ENCODE measurements around the gene UBE4A.

Gene UBE4A, protein sequence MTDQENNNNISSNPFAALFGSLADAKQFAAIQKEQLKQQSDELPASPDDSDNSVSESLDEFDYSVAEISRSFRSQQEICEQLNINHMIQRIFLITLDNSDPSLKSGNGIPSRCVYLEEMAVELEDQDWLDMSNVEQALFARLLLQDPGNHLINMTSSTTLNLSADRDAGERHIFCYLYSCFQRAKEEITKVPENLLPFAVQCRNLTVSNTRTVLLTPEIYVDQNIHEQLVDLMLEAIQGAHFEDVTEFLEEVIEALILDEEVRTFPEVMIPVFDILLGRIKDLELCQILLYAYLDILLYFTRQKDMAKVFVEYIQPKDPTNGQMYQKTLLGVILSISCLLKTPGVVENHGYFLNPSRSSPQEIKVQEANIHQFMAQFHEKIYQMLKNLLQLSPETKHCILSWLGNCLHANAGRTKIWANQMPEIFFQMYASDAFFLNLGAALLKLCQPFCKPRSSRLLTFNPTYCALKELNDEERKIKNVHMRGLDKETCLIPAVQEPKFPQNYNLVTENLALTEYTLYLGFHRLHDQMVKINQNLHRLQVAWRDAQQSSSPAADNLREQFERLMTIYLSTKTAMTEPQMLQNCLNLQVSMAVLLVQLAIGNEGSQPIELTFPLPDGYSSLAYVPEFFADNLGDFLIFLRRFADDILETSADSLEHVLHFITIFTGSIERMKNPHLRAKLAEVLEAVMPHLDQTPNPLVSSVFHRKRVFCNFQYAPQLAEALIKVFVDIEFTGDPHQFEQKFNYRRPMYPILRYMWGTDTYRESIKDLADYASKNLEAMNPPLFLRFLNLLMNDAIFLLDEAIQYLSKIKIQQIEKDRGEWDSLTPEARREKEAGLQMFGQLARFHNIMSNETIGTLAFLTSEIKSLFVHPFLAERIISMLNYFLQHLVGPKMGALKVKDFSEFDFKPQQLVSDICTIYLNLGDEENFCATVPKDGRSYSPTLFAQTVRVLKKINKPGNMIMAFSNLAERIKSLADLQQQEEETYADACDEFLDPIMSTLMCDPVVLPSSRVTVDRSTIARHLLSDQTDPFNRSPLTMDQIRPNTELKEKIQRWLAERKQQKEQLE

DNA sequence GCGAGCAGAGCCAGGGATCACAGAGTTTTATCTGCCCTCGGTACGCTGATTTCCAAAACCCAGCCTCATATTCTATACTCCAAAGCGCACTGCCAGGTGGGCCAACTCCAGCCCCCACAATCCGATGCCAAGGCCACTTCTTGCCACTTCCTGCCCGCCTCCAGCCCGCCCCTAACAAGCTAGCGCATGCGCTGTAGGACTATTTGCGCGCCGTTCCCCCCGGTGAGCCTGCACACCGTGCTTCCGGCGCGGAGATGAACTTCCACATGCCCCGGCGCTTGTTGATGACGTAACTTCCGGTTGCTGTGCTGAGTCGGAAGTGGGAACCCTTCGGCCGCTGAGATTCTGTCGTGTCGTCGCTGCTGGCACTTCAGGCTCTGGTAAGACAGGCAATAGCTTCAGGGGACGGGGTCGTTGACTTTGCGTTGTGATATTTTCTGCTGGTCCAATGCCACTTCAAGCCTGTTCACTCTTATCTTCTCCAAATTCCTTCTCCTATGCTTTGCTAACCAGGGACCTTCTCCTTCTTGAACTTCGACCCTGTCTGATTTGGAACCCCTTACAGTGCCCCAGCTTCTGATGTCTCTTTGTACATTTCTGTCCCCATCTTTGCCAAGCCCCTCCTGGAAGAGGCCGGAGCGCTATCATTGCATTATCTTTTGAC is at the start of gene UBE4A:
UBE4A (plus strand) TSS at position 306 of the 664 bp plus-strand sequence. CDS start 5,481 bp downstream, outside the sequence.
- peak; percentile 53 for DNase-seq

DNA sequence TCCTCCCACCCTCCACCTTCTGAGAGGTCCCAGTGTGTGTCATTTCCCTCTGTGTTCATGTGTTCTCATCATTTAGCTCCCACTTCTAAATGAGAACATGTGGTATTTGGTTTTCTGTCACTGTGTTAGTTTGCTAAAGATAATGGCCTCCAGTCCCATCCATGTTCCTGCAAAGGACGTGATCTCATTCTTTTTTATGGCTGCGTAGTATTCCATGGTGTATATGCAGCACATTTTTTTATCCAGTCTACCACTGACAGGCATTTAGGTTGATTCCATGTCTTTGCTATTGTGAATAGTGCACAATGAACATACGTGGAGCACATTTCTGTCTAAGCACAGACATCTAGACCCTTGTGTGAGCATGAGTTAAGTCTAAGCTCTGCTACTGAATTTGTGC is 49.1 kb upstream of the UBE4A start:
- no peak for DNase-seq

DNA sequence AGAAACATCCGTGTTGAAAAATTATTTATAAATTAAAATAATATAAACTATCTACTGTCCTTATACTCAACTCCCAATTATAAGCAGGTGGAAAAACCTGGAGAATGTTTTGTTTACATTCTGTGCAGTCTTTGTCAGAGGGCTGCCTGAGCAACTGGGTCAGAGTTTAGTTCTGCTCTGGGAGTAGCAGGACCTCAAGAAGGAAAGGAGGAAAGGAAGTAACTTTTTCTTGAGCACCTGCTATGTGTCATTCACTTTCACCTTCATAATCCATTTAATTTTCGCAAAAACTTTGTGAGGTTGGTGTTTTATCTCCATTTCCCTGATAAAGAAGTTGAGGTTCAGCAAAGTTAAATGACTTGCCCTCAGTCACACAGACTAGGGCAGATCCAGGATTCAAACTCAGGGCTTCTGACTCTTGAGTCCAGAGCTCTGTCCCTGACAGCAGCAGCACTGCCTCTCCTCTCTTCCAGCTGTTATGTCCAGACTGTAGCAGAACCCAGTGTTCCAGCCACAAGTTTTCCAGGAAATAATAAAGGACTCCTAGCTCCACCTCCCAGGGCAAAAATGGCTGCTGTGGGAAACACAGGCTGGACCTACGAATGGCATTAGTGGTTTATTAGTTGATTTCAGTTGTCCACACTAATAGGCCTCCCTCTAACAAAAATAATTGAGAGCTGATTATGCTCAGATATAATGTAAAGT is 48.5 kb upstream of the UBE4A start:
- no peak for DNase-seq

DNA sequence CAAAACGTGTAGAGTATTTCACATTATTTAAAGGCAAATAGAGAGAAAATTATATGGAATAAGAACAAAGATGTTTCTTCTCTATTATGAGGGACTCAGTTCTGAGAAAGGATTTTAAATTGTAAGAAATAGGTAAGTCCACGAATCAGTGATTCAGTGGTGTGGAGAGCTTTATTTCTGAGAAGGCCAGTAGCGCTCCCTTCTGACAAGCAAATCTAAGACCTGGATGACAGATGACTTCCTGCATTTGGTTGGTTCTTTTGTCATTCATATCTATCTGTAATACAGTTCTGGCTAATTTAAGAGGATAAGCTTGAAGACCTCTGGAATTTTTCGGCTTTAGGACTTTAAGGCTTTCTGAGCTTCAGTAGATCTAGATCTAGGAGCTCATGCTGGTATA is 47.9 kb upstream of the UBE4A start:
- no peak for DNase-seq

DNA sequence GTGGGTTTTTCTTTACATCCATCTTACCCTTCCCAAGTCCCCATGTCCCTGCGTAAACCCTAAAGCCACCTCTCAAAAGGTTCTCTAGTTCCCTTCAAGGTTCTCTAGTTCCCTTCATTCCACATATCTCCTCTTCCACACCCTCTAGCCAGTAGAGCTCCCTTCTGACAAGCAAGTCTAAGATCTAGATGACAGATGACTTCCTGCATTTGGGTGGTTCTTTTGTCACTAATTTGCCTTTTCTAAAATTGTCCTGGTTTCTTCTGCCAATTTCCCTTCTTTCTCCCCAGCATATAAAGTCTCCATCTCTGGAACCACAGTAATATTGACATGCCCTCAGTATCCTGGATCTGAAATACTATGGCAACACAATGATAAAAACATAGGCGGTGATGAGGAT is 47.1 kb upstream of the UBE4A start:
- no peak for DNase-seq

DNA sequence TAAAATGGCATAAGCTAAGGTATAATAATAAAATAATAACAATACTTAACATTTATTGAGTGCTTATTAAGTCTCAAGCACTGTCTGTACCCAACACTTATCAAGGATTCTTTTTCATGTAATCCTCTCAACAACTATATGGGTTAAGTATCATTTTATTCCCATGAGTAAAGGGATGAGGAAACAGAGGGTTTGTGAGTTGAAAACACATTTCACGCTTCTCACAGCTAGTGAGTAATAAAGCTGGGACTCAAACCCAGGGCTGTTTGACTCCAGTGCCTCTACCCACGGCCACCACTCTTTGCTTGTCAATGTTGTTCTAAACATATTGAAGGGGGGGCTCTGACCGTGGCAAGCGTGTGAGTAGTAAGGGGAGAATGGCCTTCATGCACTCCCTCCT is 46.2 kb upstream of the UBE4A start:
- no peak for DNase-seq

DNA sequence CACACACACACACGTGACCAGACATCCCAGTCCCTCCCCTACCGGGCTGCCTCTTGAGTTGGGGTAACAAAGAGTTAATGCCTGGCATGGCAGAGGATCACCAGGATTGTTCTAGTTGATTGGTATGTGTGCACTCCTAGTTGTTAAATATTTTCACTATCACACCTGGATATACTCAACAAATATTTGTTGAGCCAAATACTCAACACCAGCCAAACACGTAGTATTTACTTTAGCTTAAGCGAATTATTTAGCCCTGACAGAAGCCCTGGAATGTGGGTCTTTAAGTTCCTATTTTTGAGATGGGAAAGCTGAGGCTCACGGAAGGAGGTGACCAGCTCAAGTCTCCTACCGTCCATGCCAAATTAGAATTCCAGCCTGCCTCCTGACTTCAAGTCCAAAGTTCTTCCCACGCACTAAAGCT is 44.4 kb upstream of the UBE4A start:
- DNase-seq, result no peak

DNA sequence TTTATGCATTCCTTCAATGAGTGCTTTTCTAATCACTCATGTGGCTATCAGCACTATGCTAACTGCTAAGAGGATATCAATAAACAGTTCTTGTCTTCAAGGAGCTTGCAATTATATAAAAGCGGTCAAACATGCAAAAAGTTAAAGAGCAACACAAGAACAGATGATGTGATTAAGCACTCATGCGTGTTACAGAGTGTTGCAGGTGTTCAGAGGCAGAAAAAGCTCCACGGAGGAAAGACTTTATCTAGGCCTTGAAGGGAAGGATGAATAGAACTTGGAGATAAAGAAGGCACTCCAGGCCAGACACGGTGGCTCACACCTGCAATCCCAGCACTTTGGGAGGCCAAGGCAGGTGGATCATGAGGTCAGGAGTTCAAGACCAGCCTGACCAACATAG is 41.3 kb upstream of the UBE4A start:
- no peak for DNase-seq

DNA sequence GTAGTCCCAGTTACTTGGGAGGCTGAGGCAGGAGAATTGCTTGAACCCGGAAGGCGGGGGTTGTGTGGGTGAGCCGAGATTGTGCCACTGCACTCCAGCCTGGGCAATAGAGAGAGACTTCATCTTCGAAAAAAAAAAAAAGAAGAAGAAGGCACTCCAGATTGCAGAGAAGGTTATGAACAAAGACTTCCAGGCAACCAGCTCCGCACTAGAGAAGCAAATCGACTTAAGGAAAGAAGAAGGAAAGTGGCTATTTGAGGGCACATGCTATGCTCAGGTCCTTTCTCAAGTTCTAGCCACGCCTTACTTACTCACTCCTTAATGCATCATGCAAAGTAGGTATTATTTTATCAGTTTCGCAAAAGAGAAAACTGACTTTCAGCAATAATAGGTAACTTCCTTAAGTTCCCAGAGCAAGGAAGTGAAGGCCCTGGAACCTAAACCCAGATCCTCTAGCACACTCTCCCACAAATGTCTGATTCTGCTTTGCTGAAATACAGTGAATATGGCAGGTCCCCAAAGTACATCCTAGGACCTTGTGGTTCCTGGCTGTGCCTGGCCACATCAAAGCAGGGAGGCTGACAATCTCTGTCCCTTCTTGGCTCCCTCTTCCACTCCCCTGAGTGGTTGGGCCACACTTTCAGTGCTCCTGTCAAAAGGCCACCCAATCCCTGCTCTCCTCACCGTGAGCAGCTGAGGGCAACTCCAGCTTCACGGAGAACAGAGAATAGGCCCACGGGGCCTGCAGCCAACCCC is 40.6 kb upstream of the UBE4A start:
- no peak for DNase-seq

DNA sequence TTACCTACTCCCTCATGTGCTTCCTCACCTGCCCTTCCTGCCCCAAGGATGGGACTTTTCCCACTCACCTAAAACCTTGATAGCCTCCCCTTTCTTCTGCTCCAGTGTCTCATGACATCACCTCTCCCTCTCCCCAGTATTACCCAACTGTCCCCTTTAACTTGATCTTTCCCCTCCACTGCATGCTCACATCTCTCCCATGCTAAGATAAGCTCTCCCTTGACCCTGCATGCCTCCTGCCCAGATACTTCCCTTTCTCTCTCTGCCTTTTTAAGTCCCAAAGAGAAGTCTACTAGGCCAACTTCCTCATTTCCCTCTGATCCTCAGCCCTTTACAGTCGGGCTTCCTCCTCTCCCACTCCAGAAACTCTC is 40.1 kb upstream of the UBE4A start:
- DNase-seq, result no peak

DNA sequence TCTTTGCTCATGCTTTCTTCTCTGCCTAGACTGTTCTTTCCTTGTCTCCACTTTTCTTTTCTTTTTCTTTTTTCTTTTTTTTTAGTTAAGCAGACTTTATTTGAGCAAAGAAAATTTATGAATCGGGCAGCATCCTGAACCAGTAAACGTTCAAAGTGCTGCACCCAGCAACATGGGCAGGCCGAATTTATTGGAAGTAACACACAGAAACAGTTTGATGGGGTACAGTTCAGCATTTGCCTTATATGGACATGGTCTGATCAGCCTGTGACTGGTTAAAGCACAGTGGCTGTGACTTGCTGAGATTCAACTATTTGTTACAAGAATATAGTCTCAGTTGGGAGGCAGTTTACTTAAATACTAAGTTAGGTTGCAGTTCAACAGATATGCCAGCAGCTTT is 38.9 kb upstream of the UBE4A start:
- no peak for DNase-seq

DNA sequence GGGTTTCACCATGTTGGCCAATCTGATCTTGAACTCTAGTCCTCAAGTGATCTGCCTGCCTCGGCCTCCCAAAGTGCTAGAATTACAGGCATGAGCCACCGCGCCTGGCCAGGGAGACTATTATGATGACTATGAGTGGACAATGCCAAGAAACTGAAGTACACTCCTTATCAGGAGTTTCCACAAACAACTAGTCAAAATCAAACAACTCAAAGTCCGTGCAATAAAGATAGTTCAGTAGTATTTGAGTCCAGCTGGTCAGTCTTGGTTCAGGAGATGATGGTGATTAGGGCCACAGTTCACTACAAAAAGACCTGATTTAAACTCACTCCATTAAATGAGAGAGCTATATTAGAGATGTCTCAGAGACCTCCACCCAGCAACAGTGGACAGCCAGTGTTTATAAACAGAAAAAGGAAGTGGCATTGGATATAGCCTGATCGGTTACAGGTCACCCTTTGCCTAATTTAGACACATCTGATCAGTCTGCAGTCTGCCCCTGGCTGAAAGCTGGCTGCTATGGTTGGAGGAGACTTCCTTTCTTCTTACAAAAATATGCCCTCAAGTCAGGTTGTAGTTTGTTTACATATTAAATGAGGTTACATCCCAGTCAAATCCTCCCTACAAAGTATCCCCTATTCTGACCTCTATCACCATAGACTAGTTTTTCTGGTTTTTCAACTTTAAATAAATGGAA is 37.9 kb upstream of the UBE4A start:
- no peak for DNase-seq

DNA sequence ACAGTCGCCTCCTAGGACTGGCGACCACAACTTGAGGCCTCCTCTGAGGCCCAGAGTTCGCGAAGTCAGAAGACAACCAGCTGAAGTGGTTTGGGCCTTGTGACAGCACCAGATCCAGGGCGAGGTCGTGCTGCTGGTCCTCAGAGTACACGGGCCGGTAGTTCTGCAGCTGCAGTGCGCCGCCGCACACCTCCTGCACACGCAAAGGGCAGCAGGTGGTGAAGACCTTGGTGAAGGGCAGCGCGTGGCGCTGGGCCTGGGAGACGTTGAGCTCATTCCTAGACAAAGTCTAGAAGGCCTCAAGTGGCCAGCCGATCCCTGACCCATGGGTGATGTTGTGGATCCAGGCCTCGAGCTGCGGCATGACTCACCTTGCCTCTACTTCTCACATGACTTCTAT is 36.7 kb upstream of the UBE4A start:
- DNase-seq, result no peak

DNA sequence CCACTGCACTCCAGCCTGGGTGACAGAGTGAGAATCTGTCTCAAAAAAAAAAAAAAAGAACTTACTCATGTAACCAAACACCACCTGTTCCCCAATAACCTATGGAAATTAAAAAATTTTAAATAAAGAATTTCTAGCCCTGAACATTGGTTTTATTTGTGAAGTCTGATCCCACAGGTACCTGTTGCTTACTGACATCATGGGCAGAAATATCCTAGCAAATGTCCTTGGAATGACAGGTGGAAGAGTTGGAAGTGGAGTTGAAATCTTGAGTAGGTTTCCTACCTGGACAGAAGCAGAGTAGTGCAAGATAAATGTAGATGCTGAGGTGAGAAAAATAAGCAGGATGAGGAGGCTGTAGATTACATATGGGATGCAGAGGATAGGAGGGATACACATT is 34.1 kb upstream of the UBE4A start:
- DNase-seq, result no peak

DNA sequence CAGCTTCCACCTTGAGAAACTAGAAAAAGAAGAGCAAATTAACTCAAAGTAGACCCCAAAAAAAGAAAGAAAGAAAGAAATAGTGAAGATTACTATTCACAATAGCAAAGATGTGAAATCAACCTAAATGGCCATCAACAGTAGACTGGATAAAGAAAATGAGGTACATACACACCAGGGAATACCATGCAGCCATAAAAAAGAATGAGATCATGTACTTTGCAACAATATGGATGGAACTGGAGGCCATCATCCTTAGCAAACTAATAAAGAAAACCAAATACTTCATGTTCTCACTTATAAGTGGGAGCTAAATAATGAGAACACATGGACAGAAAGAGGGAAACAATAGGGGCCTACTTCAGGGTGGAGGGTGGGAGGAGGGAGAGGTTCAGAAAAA is 30.7 kb upstream of the UBE4A start:
- no peak for DNase-seq

DNA sequence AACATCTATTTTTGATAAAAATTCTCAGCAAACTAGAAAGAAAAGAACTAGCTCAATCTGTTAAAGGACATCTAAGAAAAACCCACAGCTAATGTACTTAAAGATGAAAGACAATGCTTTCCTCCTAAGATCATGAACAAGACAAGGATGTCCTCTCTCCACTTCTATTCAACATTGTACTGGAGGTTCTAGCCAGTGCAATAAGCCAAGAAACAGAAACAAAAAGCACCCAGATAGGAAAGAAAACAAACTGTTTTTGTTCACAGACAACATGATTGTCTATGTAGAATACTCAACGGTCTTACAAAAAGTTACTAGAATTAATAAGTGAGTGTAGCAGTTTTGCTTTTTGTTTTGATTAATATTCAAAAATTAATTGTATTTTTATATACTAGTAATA is 24.7 kb upstream of the UBE4A start:
- DNase-seq, result no peak

DNA sequence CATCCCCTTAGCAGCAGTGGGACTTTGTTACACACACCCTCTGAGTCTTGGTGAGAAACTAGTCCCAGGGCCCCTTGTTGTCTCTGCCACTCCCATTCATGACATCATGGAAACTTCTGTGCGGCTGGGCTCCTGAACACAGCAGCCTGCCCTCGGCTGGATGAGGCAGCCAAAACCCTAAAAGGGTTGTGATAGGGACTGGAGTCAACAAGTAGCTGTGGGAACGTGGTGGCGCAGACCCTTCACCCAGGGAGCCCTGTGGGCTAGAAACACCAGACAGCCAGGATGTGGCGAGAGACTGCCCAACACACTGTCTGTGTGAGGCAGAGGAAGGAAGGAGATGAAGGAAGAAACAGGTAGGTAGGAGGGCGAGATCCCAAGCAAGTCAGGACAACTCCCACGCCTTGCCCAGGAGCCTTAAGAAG is 20.8 kb upstream of the UBE4A start:
- no peak for DNase-seq

DNA sequence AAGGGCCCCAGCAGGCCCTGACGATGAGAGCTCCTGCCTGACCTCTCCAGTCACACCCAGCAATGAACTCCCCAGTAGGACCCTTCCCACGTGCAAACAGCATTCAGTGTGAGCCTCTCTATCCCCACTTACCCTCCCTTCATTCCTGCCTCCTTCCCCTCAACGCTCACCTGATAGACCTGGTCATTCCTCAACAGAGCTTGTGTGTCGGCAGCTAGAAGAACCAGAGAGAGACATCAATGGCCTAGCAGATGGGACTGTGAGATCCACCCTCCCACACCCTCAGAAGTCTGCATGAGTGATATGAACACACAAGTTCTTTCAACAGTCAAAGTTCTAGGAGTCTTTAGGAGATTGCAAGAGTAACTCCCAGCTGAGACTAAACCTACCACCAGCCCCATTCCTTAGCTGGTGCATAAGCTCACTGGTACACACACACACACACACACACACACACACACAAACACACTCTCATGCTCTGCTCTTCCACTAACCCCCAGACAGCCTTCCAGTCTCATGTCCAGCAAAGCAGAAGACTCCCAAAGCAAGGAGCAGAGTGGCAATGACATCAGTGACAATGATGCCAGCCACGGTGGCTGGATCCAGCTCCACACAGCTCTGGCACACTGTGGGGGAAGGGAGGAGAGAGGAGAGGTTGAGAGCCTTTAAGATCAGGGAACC is 20.0 kb upstream of the UBE4A start:
- DNase-seq, result no peak

DNA sequence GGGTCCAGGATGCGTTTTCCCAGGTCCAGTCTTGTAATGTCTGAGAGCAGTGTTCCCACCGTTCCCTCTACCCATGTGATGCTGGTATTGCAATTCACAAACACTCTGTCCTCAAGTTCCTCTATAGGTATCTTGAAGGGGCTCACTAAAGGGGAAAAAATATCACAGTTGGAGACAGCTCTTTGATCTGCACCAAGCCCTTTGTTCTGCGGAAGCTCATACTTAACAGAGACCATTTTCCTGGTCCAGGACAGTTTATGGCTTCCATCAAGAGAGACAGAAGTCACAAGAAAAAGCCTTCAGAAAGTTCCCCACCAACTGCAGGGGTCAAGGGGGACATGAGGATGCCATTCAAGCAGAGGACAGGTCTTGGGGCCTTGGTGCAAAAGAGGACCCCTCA is 19.0 kb upstream of the UBE4A start:
- no peak for DNase-seq

DNA sequence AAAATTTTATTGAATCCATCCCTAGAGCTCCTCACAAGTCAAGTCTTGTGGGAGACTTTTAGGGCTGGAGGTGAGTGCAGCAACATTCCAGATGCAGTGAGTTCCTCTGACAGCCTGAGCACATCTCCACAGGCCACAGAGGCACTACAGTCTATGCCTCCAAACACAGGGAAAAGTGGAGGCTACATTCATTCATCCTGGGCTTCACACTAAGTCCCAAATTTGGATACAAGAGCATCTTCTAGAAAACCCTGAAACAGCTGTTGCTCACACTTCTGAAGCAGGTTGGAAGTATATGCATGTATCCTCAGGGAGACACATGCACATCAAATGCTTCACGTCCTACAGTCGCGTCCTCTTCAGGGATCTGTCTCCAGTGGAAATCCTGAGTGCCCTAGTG is 18.1 kb upstream of the UBE4A start:
- no peak for DNase-seq
